LNCaP clone FGC (cell line): ENCODE data around the gene TFDP2.

Source experiments
- DNase-seq: peaks from one replicate; pipeline ENCODE4 v3.0.0-alpha.2; 2011; ENCODE audit warnings: low read depth
- H3K4me3 ChIP-seq: 2 replicates; pipeline ENCODE4 v1.5.1; 2011; ENCODE audit warnings: mild to moderate bottlenecking, low read depth, low read length, control low read depth
- CTCF ChIP-seq: IDR thresholded peaks from 2 replicates; pipeline ENCODE4 v1.5.1; 2012; ENCODE audit warnings: mild to moderate bottlenecking; ENCODE audit not compliant: control insufficient read depth, insufficient read depth; ENCODE audit errors: extremely low read depth

The TFDP2 gene

GRCh38 chr3:141904203-141904602, 245.1 kb downstream of the TFDP2 start:
- H3K4me3 ChIP-seq = no peak overlapping the region
- no peak for TF ChIP-seq CTCF
- no peak for DNase-seq

GRCh38 chr3:141901914-141902313, 247.4 kb downstream of the TFDP2 start:
- no peak for DNase-seq
- no peak for TF ChIP-seq CTCF
- H3K4me3 ChIP-seq = no peak overlapping the region

- no peak for TF ChIP-seq CTCF
- H3K4me3 ChIP-seq = no peak overlapping the region
- no peak for DNase-seq
Observed at GRCh38 chr3:141900343-141900742, 249.0 kb downstream of the TFDP2 start.

- DNase-seq = no peak
- no peak for TF ChIP-seq CTCF
- H3K4me3 ChIP-seq = no peak overlapping the region
Observed at GRCh38 chr3:141898908-141899307, 250.4 kb downstream of the TFDP2 start.

GRCh38 chr3:141895731-141896130, 253.6 kb downstream of the TFDP2 start:
- H3K4me3 ChIP-seq = no peak overlapping the region
- no peak for TF ChIP-seq CTCF
- DNase-seq = no peak

GRCh38 chr3:141894524-141895176, 254.7 kb downstream of the TFDP2 start:
- no peak overlapping the region for H3K4me3 ChIP-seq
- DNase-seq = no peak
- no peak for TF ChIP-seq CTCF
